Mesenchymal stem cell (in vitro differentiated cells and primary cell): ENCODE data around the gene SCUBE1.

Experiments used
- DNase-seq: peaks from one replicate; pipeline ENCODE4 v3.0.0-alpha.2; 2013
- H2AFZ ChIP-seq: one replicate; pipeline ENCODE4 v1.6.1; 2013; ENCODE audit warnings: low read depth, mild to moderate bottlenecking, control low read depth, inconsistent platforms, low read length, moderate library complexity
- H2AK5ac ChIP-seq: 2 replicates; pipeline ENCODE4 v1.6.1; 2013; ENCODE audit warnings: low read length, moderate library complexity, mild to moderate bottlenecking, inconsistent platforms; ENCODE audit not compliant: severe bottlenecking
- H2BK120ac ChIP-seq: one replicate; pipeline ENCODE4 v1.6.1; 2013; ENCODE audit warnings: low read depth, mild to moderate bottlenecking, inconsistent platforms, low read length, moderate library complexity
- H2BK12ac ChIP-seq, 2 experiments: one replicate each; pipeline ENCODE4 v1.6.1; 2013; ENCODE audit warnings: inconsistent platforms in 2 of 2, low read length in 2 of 2, mild to moderate bottlenecking in 2 of 2, moderate library complexity in 2 of 2, control low read depth in 1 of 2
- H2BK15ac ChIP-seq: one replicate; pipeline ENCODE4 v1.6.1; 2013; ENCODE audit warnings: mild to moderate bottlenecking, low read depth, inconsistent platforms; ENCODE audit not compliant: poor library complexity, severe bottlenecking
- H2BK5ac ChIP-seq: 2 replicates; pipeline ENCODE4 v1.6.1; 2013; ENCODE audit warnings: low read depth, mild to moderate bottlenecking, low read length, control low read depth, inconsistent platforms; ENCODE audit not compliant: poor library complexity, severe bottlenecking
- H3K14ac ChIP-seq, 2 experiments: one replicate each; pipeline ENCODE4 v1.6.1; 2013; ENCODE audit warnings: inconsistent platforms in 2 of 2, low read length in 2 of 2, control low read depth in 1 of 2, mild to moderate bottlenecking in 1 of 2, moderate library complexity in 1 of 2
- H3K18ac ChIP-seq, 2 experiments: one replicate each; pipeline ENCODE4 v1.6.1; 2013; ENCODE audit warnings: inconsistent platforms in 2 of 2, low read length in 2 of 2, control low read depth in 1 of 2, low read depth in 1 of 2, mild to moderate bottlenecking in 1 of 2
- H3K23ac ChIP-seq, 2 experiments: one replicate each; pipeline ENCODE4 v1.6.1; 2013; ENCODE audit warnings: inconsistent platforms in 2 of 2, low read length in 2 of 2, mild to moderate bottlenecking in 2 of 2, moderate library complexity in 2 of 2, control low read depth in 1 of 2
- H3K27ac ChIP-seq: 2 replicates; pipeline ENCODE4 v1.5.1; 2013; ENCODE audit warnings: mild to moderate bottlenecking, moderate library complexity, low read length, control low read depth, inconsistent platforms; ENCODE audit not compliant: poor library complexity, severe bottlenecking
- H3K27me3 ChIP-seq, 2 experiments: 2 replicates each; pipeline versions ENCODE4 v1.6.1 to v1.7.0; 2013; ENCODE audit warnings: low read length in 2 of 2, mild to moderate bottlenecking in 2 of 2, moderate library complexity in 2 of 2, control low read depth in 1 of 2, inconsistent platforms in 1 of 2; ENCODE audit not compliant: control insufficient read depth in 1 of 2, insufficient read depth in 1 of 2
- H3K36me3 ChIP-seq, 2 experiments: 2 replicates each; pipeline versions ENCODE4 v1.6.1 to v1.7.0; 2013; ENCODE audit warnings: low read length in 2 of 2, control low read depth in 1 of 2, inconsistent platforms in 1 of 2, low read depth in 1 of 2, mild to moderate bottlenecking in 1 of 2; ENCODE audit not compliant: insufficient read depth in 2 of 2, control insufficient read depth in 1 of 2
- H3K4ac ChIP-seq, 2 experiments: one replicate each; pipeline ENCODE4 v1.6.1; 2013; ENCODE audit warnings: inconsistent platforms in 2 of 2, low read length in 2 of 2, mild to moderate bottlenecking in 2 of 2, moderate library complexity in 2 of 2, control low read depth in 1 of 2, low read depth in 1 of 2
- H3K4me1 ChIP-seq: 2 replicates; pipeline ENCODE4 v1.6.1; 2013; ENCODE audit warnings: low read depth, low read length, control low read depth; ENCODE audit not compliant: control insufficient read depth, insufficient read depth
- H3K4me2 ChIP-seq: 2 replicates; pipeline ENCODE4 v1.6.1; 2013; ENCODE audit warnings: low read length, mild to moderate bottlenecking, inconsistent platforms; ENCODE audit not compliant: poor library complexity, severe bottlenecking
- H3K4me3 ChIP-seq, 2 experiments: 2 replicates each; pipeline versions ENCODE4 v1.5.1 to v1.7.0; 2013; ENCODE audit warnings: low read length in 2 of 2, mild to moderate bottlenecking in 2 of 2, control low read depth in 1 of 2, low read depth in 1 of 2; ENCODE audit not compliant: insufficient read depth in 1 of 2
- H3K79me1 ChIP-seq: replicated peaks from 2 replicates; pipeline ENCODE4 v1.6.1; 2013; ENCODE audit warnings: mild to moderate bottlenecking, control low read depth, low read length, inconsistent platforms; ENCODE audit not compliant: poor library complexity, severe bottlenecking
- H3K9ac ChIP-seq: 2 replicates; pipeline ENCODE4 v1.7.0; 2013; ENCODE audit warnings: mild to moderate bottlenecking, low read length, moderate library complexity
- H3K9me3 ChIP-seq: 2 replicates; pipeline ENCODE4 v1.7.0; 2013; ENCODE audit warnings: mild to moderate bottlenecking, low read length; ENCODE audit not compliant: control insufficient read depth
- H4K8ac ChIP-seq: one replicate; pipeline ENCODE4 v1.6.1; 2013; ENCODE audit warnings: inconsistent platforms, mild to moderate bottlenecking, low read length, moderate library complexity
- H4K91ac ChIP-seq: one replicate; pipeline ENCODE4 v1.6.1; 2013; ENCODE audit warnings: mild to moderate bottlenecking, low read length, inconsistent platforms
- WGBS: methylation state at CpG from one replicate; pipeline ENCODE4 v1.1.7; 2013; ENCODE audit warnings: mixed read lengths; 5-methylcytosine and 5-hydroxymethylcytosine counted together

SCUBE1 gene

GRCh38 chr22:43222262-43222661, 120.9 kb downstream of the SCUBE1 start:
- no peak overlapping the region for H3K27ac ChIP-seq
- WGBS, result 76% methylated on average over 13 of the region's 13 CpGs

GRCh38 chr22:43220625-43221380, 122.4 kb downstream of the SCUBE1 start:
- H3K36me3 ChIP-seq, result no peaks in the 10 kb centered on the region
- no peak overlapping the region for H2BK12ac ChIP-seq
- no peaks in the 10 kb centered on the region for H3K9me3 ChIP-seq
- no peak overlapping the region for H3K4ac ChIP-seq
- no peak overlapping the region for H2BK5ac ChIP-seq
- H2BK120ac ChIP-seq, result no peak overlapping the region
- H3K27ac ChIP-seq, result no peak overlapping the region
- no peak overlapping the region for H4K8ac ChIP-seq
- no peak overlapping the region for H3K4me2 ChIP-seq
- peak overlapping the region in 1 of 2 experiments; percentile 20 for H3K14ac ChIP-seq
- H3K18ac ChIP-seq, result no peak overlapping the region
- H3K23ac ChIP-seq, result no peak overlapping the region
- WGBS, result 80% methylated on average over 22 of the region's 22 CpGs
- peaks cover 11 to 63% of the 10 kb centered on the region in 2 experiments for H3K27me3 ChIP-seq
- no peak for DNase-seq
- no peaks in the 10 kb centered on the region for H3K79me1 ChIP-seq
- no peak overlapping the region for H3K4me3 ChIP-seq
- H4K91ac ChIP-seq, result no peak overlapping the region
- no peak overlapping the region for H2AK5ac ChIP-seq
- H2AFZ ChIP-seq, result no peak overlapping the region
- no peak overlapping the region for H2BK15ac ChIP-seq
- no peaks in the 10 kb centered on the region for H3K4me1 ChIP-seq
- no peak overlapping the region for H3K9ac ChIP-seq

More at GRCh38 chr22:43222262-43222661, 120.9 kb downstream of the SCUBE1 start:
- H2BK12ac ChIP-seq, result no peak overlapping the region
- no peak overlapping the region for H3K4ac ChIP-seq
- peaks cover 19 to 72% of the 10 kb centered on the region in 2 experiments for H3K27me3 ChIP-seq
- no peaks in the 10 kb centered on the region for H3K9me3 ChIP-seq
- H3K18ac ChIP-seq, result no peak overlapping the region
- peak overlapping the region in 1 of 2 experiments; percentile 38 for H3K14ac ChIP-seq
- H3K9ac ChIP-seq, result no peak overlapping the region
- no peak for DNase-seq
- no peak overlapping the region for H3K4me3 ChIP-seq
- H2BK5ac ChIP-seq, result no peak overlapping the region
- no peaks in the 10 kb centered on the region for H3K79me1 ChIP-seq
- H3K36me3 ChIP-seq, result no peaks in the 10 kb centered on the region
- H3K23ac ChIP-seq, result no peak overlapping the region
- no peak overlapping the region for H4K91ac ChIP-seq
- no peak overlapping the region for H2AFZ ChIP-seq
- H4K8ac ChIP-seq, result no peak overlapping the region
- no peak overlapping the region for H3K4me2 ChIP-seq
- no peak overlapping the region for H2BK120ac ChIP-seq
- peaks cover 8% of the 10 kb centered on the region for H3K4me1 ChIP-seq
- H2BK15ac ChIP-seq, result no peak overlapping the region
- no peak overlapping the region for H2AK5ac ChIP-seq

- no peaks in the 10 kb centered on the region for H3K79me1 ChIP-seq
Observed at GRCh38 chr22:43218786-43219185, 124.4 kb downstream of the SCUBE1 start.

GRCh38 chr22:43217285-43218030, 125.7 kb downstream of the SCUBE1 start:
- H3K27me3 ChIP-seq, result peaks cover 18 to 61% of the 10 kb centered on the region in 2 experiments
- H2BK12ac ChIP-seq, result no peak overlapping the region
- no peak overlapping the region for H3K27ac ChIP-seq
- no peak overlapping the region for H2BK15ac ChIP-seq
- no peaks in the 10 kb centered on the region for H3K79me1 ChIP-seq
- H3K9me3 ChIP-seq, result no peaks in the 10 kb centered on the region
- H2BK120ac ChIP-seq, result no peak overlapping the region
- H3K4me1 ChIP-seq, result peaks cover 4% of the 10 kb centered on the region
- H3K36me3 ChIP-seq, result no peaks in the 10 kb centered on the region
- H3K4me2 ChIP-seq, result no peak overlapping the region
- no peak overlapping the region for H3K9ac ChIP-seq
- H2AK5ac ChIP-seq, result no peak overlapping the region
- H3K18ac ChIP-seq, result no peak overlapping the region
- DNase-seq, result no peak
- H3K23ac ChIP-seq, result no peak overlapping the region
- no peak overlapping the region for H4K8ac ChIP-seq
- no peak overlapping the region for H3K14ac ChIP-seq
- no peak overlapping the region for H3K4me3 ChIP-seq
- WGBS, result 66% methylated on average over 31 of the region's 32 CpGs
- H3K4ac ChIP-seq, result no peak overlapping the region
- H2AFZ ChIP-seq, result no peak overlapping the region
- H4K91ac ChIP-seq, result no peak overlapping the region
- H2BK5ac ChIP-seq, result no peak overlapping the region

More at GRCh38 chr22:43218786-43219185, 124.4 kb downstream of the SCUBE1 start:
- Histone ChIP-seq H3K4me1 (no peaks in the 10 kb centered on the region), H3K23ac (no peak overlapping the region), H2BK5ac (no peak overlapping the region), H3K4me3 (no peak overlapping the region), H3K4ac (no peak overlapping the region), H4K8ac (no peak overlapping the region), H2BK15ac (no peak overlapping the region), H3K18ac (no peak overlapping the region), H3K27me3 (peaks cover 23 to 61% of the 10 kb centered on the region in 2 experiments), H3K4me2 (no peak overlapping the region), H2AK5ac (no peak overlapping the region), H4K91ac (no peak overlapping the region), H2BK12ac (no peak overlapping the region), H3K14ac (no peak overlapping the region), H3K27ac (no peak overlapping the region), H2AFZ (no peak overlapping the region), H2BK120ac (no peak overlapping the region), H3K9me3 (no peaks in the 10 kb centered on the region), H3K9ac (no peak overlapping the region), H3K36me3 (no peaks in the 10 kb centered on the region)
- no peak for DNase-seq
- 84% methylated on average over 1 of the region's 1 CpG for WGBS
